Measurements from ENCODE around the gene KCNN3.

Gene KCNN3

GRCh38 chr1:154844297-154844681 lies 25.8 kb downstream of the KCNN3 start:
- H3K4me3 ChIP-seq (ENCODE audit: control insufficient read depth, low read depth, low read length) = no peak overlapping the region
- DNase-seq (ENCODE audit: low read depth) = no peak
- TF ChIP-seq CTCF (IDR thresholded peaks at IDR 0.05; ENCODE audit: control insufficient read depth, insufficient read depth, low read depth, low read length, missing control alignments) = no peak

- no peak for TF ChIP-seq CTCF (IDR thresholded peaks at IDR 0.05; ENCODE audit: control insufficient read depth, insufficient read depth, low read depth, low read length, missing control alignments)
- no peak overlapping the region for H3K4me3 ChIP-seq (ENCODE audit: control insufficient read depth, low read depth, low read length)
- DNase-seq (ENCODE audit: low read depth) = no peak
These were observed 26.3 kb downstream of the KCNN3 start for GRCh38 chr1:154843636-154844296.

GRCh38 chr1:154842635-154843034 lies 27.4 kb downstream of the KCNN3 start:
- TF ChIP-seq CTCF (IDR thresholded peaks at IDR 0.05; ENCODE audit: control insufficient read depth, insufficient read depth, low read depth, low read length, missing control alignments) = no peak
- DNase-seq (ENCODE audit: low read depth) = no peak

GRCh38 chr1:154841384-154841783 lies 28.7 kb downstream of the KCNN3 start:
- H3K4me3 ChIP-seq (ENCODE audit: control insufficient read depth, low read depth, low read length) = no peak overlapping the region
- no peak for TF ChIP-seq CTCF (IDR thresholded peaks at IDR 0.05; ENCODE audit: control insufficient read depth, insufficient read depth, low read depth, low read length, missing control alignments)

More at GRCh38 chr1:154842635-154843034, 27.4 kb downstream of the KCNN3 start:
- H3K4me3 ChIP-seq (ENCODE audit: control insufficient read depth, low read depth, low read length) = no peak overlapping the region

GRCh38 chr1:154840269-154841176 lies 29.6 kb downstream of the KCNN3 start:
- no peak overlapping the region for H3K4me3 ChIP-seq (ENCODE audit: control insufficient read depth, low read depth, low read length)
- TF ChIP-seq CTCF (IDR thresholded peaks at IDR 0.05; ENCODE audit: control insufficient read depth, insufficient read depth, low read depth, low read length, missing control alignments) = no peak
- DNase-seq (ENCODE audit: low read depth) = no peak

More at GRCh38 chr1:154841384-154841783, 28.7 kb downstream of the KCNN3 start:
- no peak for DNase-seq (ENCODE audit: low read depth)

- no peak for DNase-seq (ENCODE audit: low read depth)
- no peak for TF ChIP-seq CTCF (IDR thresholded peaks at IDR 0.05; ENCODE audit: control insufficient read depth, insufficient read depth, low read depth, low read length, missing control alignments)
These were observed 30.4 kb downstream of the KCNN3 start for GRCh38 chr1:154839691-154840090.

More at GRCh38 chr1:154839691-154840090, 30.4 kb downstream of the KCNN3 start:
- no peak overlapping the region for H3K4me3 ChIP-seq (ENCODE audit: control insufficient read depth, low read depth, low read length)

Measured in AG09309 (cell line).